DOHH2 (cell line): ENCODE data around the gene CYP26B1.

ENCODE experiments used
- CTCF ChIP-seq: fragments of 200-600 bp; sonication (generic); IDR thresholded peaks from one replicate; pipeline ENCODE4 v1.5.1; 2014; ENCODE audit warnings: antibody characterized with exemption, mild to moderate bottlenecking, low read depth, low read length; ENCODE audit not compliant: poor library complexity, severe bottlenecking
- EZH2phosphoT487 ChIP-seq: fragments of 200-600 bp; sonication (generic); IDR thresholded peaks from 2 replicates; pipeline ENCODE4 v1.6.1; 2017; ENCODE audit warnings: borderline replicate concordance, mild to moderate bottlenecking, antibody characterized with exemption, low read length, moderate library complexity, mixed read lengths

GRCh38 chr2:72180351-72180750, 32.7 kb upstream of the CYP26B1 start:
- no peak for TF ChIP-seq CTCF
- no peak for TF ChIP-seq EZH2phosphoT487
